ENCODE data around the gene CDK1. TPM values are rescaled to one million over a fixed set of nuclear protein-coding genes. Genes with fewer than 3 reads are reported as not detected.

CDK1 gene
- total and polyA plus RNA-seq, 8 donors, result 0.19 to 1.7 (median 0.67) TPM

GRCh38 chr10:60732807-60733516, 45.3 kb upstream of the CDK1 start:
- peak; percentile 90 to 98 (median 96) for ATAC-seq
- intact Hi-C loops (cut with DNase I), result no loop called here
- peak; percentile 60 to 88 (median 78) for DNase-seq
- Histone ChIP-seq H3K9me3 (no peaks in the 10 kb centered on the region), H3K27ac (peak overlapping the region; percentile 67 to 91 (median 82)), H3K4me3 (peak overlapping the region; percentile 64 to 90 (median 68)), H3K27me3 (no peaks in the 10 kb centered on the region), H3K4me1 (peaks cover 0 to 6% (median 4%) of the 10 kb centered on the region in 3 donors), H3K36me3 (no peaks in the 10 kb centered on the region)
- WGBS, 2 donors, result 0 to 1% methylated on average over 50 to 60 of the region's 60 CpGs
- no peak for FAIRE-seq
- peak; percentile 44 to 64 (median 63) for TF ChIP-seq CTCF (IDR thresholded peaks at IDR 0.05)

GRCh38 chr10:60733517-60733822, 44.8 kb upstream of the CDK1 start:
- no peaks in the 10 kb centered on the region for H3K36me3 ChIP-seq
- DNase-seq (no peak), ATAC-seq (no peak), FAIRE-seq (no peak)
- intact Hi-C loops (cut with DNase I), result no loop called here
- H3K9me3 ChIP-seq, result no peaks in the 10 kb centered on the region
- no peaks in the 10 kb centered on the region for H3K27me3 ChIP-seq
- peaks cover 0 to 6% (median 2%) of the 10 kb centered on the region in 3 donors for H3K4me1 ChIP-seq
- peak overlapping the region; percentile 67 to 91 (median 82) for H3K27ac ChIP-seq
- WGBS, 2 donors, result 2 to 3% methylated on average over 16 to 17 of the region's 17 CpGs
- no peak for TF ChIP-seq CTCF (IDR thresholded peaks at IDR 0.05)
- H3K4me3 ChIP-seq, result peak overlapping the region; percentile 64 to 90 (median 68)

- Histone ChIP-seq H3K4me1 (peaks cover 0 to 6% (median 0%) of the 10 kb centered on the region in 3 donors), H3K27ac (peak overlapping the region in 3 of 4 donors; percentile 73 to 91 (median 90)), H3K27me3 (no peaks in the 10 kb centered on the region), H3K36me3 (no peaks in the 10 kb centered on the region), H3K4me3 (peak overlapping the region; percentile 64 to 90 (median 68)), H3K9me3 (no peaks in the 10 kb centered on the region)
- FAIRE-seq (no peak), DNase-seq (peak in 1 of 6 donors; percentile 19), ATAC-seq (no peak)
- whole genome bisulfite sequencing, 2 donors, result 58 to 69% methylated on average over 11 of the region's 11 CpGs
- intact Hi-C loops (cut with DNase I), result no loop called here
- TF ChIP-seq CTCF (IDR thresholded peaks at IDR 0.05), result no peak
Measured at GRCh38 chr10:60733826-60734225, 44.5 kb upstream of the CDK1 start.

- FAIRE-seq, result no peak
- H3K4me1 ChIP-seq, result peaks cover 0 to 6% (median 0%) of the 10 kb centered on the region in 3 donors
- 70 to 82% methylated on average over 3 of the region's 3 CpGs for WGBS, 2 donors
- TF ChIP-seq CTCF (IDR thresholded peaks at IDR 0.05), result no peak
- intact Hi-C loops (cut with DNase I), result no loop called here
- peak overlapping the region in 2 of 4 donors; percentile 90 to 91 for H3K27ac ChIP-seq
- H3K9me3 ChIP-seq, result no peaks in the 10 kb centered on the region
- no peak for ATAC-seq
- H3K27me3 ChIP-seq, result no peaks in the 10 kb centered on the region
- peak overlapping the region in 2 of 4 donors; percentile 72 to 90 for H3K4me3 ChIP-seq
- H3K36me3 ChIP-seq, result no peaks in the 10 kb centered on the region
- no peak for DNase-seq
Measured at GRCh38 chr10:60734226-60734625, 44.1 kb upstream of the CDK1 start.

GRCh38 chr10:60735244-60735643, 43.0 kb upstream of the CDK1 start:
- no peak overlapping the region for H3K27ac ChIP-seq
- FAIRE-seq (no peak), ATAC-seq (no peak), DNase-seq (no peak)
- no peaks in the 10 kb centered on the region for H3K27me3 ChIP-seq
- no peak overlapping the region for H3K4me3 ChIP-seq
- no peak for TF ChIP-seq CTCF (IDR thresholded peaks at IDR 0.05)
- peaks cover 0 to 6% (median 0%) of the 10 kb centered on the region in 3 donors for H3K4me1 ChIP-seq
- intact Hi-C loops (cut with DNase I), result no loop called here
- WGBS, 2 donors, result 86 to 89% methylated on average over 2 of the region's 2 CpGs
- H3K36me3 ChIP-seq, result no peaks in the 10 kb centered on the region
- H3K9me3 ChIP-seq, result no peaks in the 10 kb centered on the region

Measured in pancreas (tissue), 10 donors.